Measurements from ENCODE around the gene NECTIN1. TPM values are rescaled to one million over a fixed set of nuclear protein-coding genes. Genes with fewer than 3 reads are reported as not detected.

NECTIN1 gene
- total and polyA plus RNA-seq, 2 of the 13 experiments (the other 11 are each of a cell fraction or from before 2014, with no cell fraction given), result 3.9 to 7.3 TPM

- TF ChIP-seq PATZ1 (CRISPR knock-in tag; IDR thresholded peaks at IDR 0.05) (0 out of 2 replicates have a peak, but pooled peaks have one; percentile 28), AGO1 (IDR thresholded peaks at IDR 0.05; ENCODE audit: low read depth, low read length, poor library complexity, severe bottlenecking) (peak; percentile 48), ZBTB37 (CRISPR knock-in tag; IDR thresholded peaks at IDR 0.05) (no peak), ATM (IDR thresholded peaks at IDR 0.05; ENCODE audit: borderline replicate concordance) (no peak), ZNF343 (CRISPR knock-in tag; IDR thresholded peaks at IDR 0.05) (no peak), IRF9 (CRISPR knock-in tag; IDR thresholded peaks at IDR 0.05; ENCODE audit: borderline replicate concordance) (peak; percentile 66; the same call in 1 of the 2 replicates), ARHGAP35 (CRISPR knock-in tag; IDR thresholded peaks at IDR 0.05; ENCODE audit: borderline replicate concordance) (no peak), PBX3 (CRISPR knock-in tag; IDR thresholded peaks at IDR 0.05; ENCODE audit: borderline replicate concordance) (no peak), ZNF775 (CRISPR knock-in tag; IDR thresholded peaks at IDR 0.05; ENCODE audit: borderline replicate concordance) (no peak), SP2 (CRISPR knock-in tag; IDR thresholded peaks at IDR 0.05) (no peak), CBFB (CRISPR knock-in tag; IDR thresholded peaks at IDR 0.05) (no peak), TRIM24 (CRISPR knock-in tag; IDR thresholded peaks at IDR 0.05) (no peak), MZF1 (CRISPR knock-in tag; IDR thresholded peaks at IDR 0.05; ENCODE audit: borderline replicate concordance) (no peak), TBL1XR1 (IDR thresholded peaks at IDR 0.05; ENCODE audit: borderline replicate concordance, low read length, partially characterized antibody) (no peak), HOXA5 (CRISPR knock-in tag; IDR thresholded peaks at IDR 0.05) (0 out of 2 replicates have a peak, but pooled peaks have one; percentile 39), ZFP91 (CRISPR knock-in tag; IDR thresholded peaks at IDR 0.05; ENCODE audit: borderline replicate concordance) (peak; percentile 61), ZNF30 (CRISPR knock-in tag; IDR thresholded peaks at IDR 0.05) (no peak), MTA3 (CRISPR knock-in tag; IDR thresholded peaks at IDR 0.05) (no peak), RFX5 (IDR thresholded peaks at IDR 0.05; ENCODE audit: low read depth, low read length) (no peak), YY1 (IDR thresholded peaks at IDR 0.05; ENCODE audit: insufficient read depth, insufficient replicate concordance, low read depth, low read length) (no peak), RBM39 (IDR thresholded peaks at IDR 0.05; ENCODE audit: low read depth, low read length, poor library complexity, severe bottlenecking) (no peak)
These were observed 62.4 kb downstream of the NECTIN1 start (continued) for GRCh38 chr11:119666463-119667131.

All from HepG2 (cell line).